Small intestine (tissue), 7 donors: Measurements from ENCODE around the gene FAM53B. TPM values are rescaled to one million over a fixed set of nuclear protein-coding genes. Genes with fewer than 3 reads are reported as not detected.

Experiments used
- DNase-seq, 2 donors: peaks; one replicate each; pipeline versions ENCODE4 v3.0.0 to v3.0.0-alpha.2; 2013
- FAIRE-seq: peaks from 2 replicates; lab custom pipeline; 2012; peaks lifted over from hg19 to GRCh38; lab: Jason Lieb, UNC
- H3K27ac ChIP-seq, 3 donors: one replicate each; pipeline ENCODE4 v1.5.1; 2013; ENCODE audit warnings: low read length in 2 of 3, mild to moderate bottlenecking in 2 of 3, control low read depth in 1 of 3, inconsistent platforms in 1 of 3, low read depth in 1 of 3, moderate library complexity in 1 of 3
- H3K27me3 ChIP-seq, 3 donors: one replicate each; pipeline ENCODE4 v1.6.1; 2013; ENCODE audit warnings: low read length in 3 of 3, inconsistent platforms in 1 of 3; ENCODE audit not compliant: control insufficient read depth in 3 of 3, insufficient read depth in 3 of 3
- H3K36me3 ChIP-seq, 3 donors: one replicate each; pipeline ENCODE4 v1.6.1; 2013; ENCODE audit warnings: low read length in 3 of 3, inconsistent platforms in 1 of 3, low read depth in 1 of 3, mild to moderate bottlenecking in 1 of 3, moderate library complexity in 1 of 3; ENCODE audit not compliant: control insufficient read depth in 3 of 3, insufficient read depth in 2 of 3
- H3K4me1 ChIP-seq, 3 donors: one replicate each; pipeline ENCODE4 v1.6.1; 2013; ENCODE audit warnings: low read length in 2 of 3, inconsistent platforms in 1 of 3, low read depth in 1 of 3, mild to moderate bottlenecking in 1 of 3, moderate library complexity in 1 of 3; ENCODE audit not compliant: control insufficient read depth in 3 of 3, insufficient read depth in 2 of 3
- H3K4me3 ChIP-seq, 3 donors: one replicate each; pipeline ENCODE4 v1.5.1; 2013; ENCODE audit warnings: low read length in 3 of 3, control low read depth in 1 of 3, inconsistent platforms in 1 of 3, low read depth in 1 of 3, mild to moderate bottlenecking in 1 of 3, moderate library complexity in 1 of 3
- H3K9me3 ChIP-seq, 2 donors: one replicate each; pipeline ENCODE4 v1.6.1; 2013; ENCODE audit warnings: low read depth in 1 of 2, low read length in 1 of 2; ENCODE audit not compliant: control insufficient read depth in 2 of 2, insufficient read depth in 1 of 2
- WGBS, 3 donors: extraction: QIAGEN DNeasy Blood & Tissue Kit; methylation state at CpG; one replicate each; pipeline ENCODE4 v1.1.7; 2013; 5-methylcytosine and 5-hydroxymethylcytosine counted together
- polyA plus RNA-seq, 4 donors: library from polyadenylated mRNA; stranded (reverse) in 3 of 4; unstranded in 1 of 4; fragments of 200-250 nt in 3 of 4; fragments of 120-200 nt in 1 of 4; gene quantifications; one replicate each; pipeline versions ENCODE4 v1.2.1 to v1.2.3, GENCODE V29; 2013
- donor health status: healthy with polysubstance abuse.
- donor health status: control.
- donor health status: control.
- donor health status: Bipolar disorder and iron deficiency.
- donor health status: healthy.

Gene FAM53B
- polyA plus RNA-seq, 4 donors = 15.1 to 30.2 (median 22.8) TPM

DNA sequence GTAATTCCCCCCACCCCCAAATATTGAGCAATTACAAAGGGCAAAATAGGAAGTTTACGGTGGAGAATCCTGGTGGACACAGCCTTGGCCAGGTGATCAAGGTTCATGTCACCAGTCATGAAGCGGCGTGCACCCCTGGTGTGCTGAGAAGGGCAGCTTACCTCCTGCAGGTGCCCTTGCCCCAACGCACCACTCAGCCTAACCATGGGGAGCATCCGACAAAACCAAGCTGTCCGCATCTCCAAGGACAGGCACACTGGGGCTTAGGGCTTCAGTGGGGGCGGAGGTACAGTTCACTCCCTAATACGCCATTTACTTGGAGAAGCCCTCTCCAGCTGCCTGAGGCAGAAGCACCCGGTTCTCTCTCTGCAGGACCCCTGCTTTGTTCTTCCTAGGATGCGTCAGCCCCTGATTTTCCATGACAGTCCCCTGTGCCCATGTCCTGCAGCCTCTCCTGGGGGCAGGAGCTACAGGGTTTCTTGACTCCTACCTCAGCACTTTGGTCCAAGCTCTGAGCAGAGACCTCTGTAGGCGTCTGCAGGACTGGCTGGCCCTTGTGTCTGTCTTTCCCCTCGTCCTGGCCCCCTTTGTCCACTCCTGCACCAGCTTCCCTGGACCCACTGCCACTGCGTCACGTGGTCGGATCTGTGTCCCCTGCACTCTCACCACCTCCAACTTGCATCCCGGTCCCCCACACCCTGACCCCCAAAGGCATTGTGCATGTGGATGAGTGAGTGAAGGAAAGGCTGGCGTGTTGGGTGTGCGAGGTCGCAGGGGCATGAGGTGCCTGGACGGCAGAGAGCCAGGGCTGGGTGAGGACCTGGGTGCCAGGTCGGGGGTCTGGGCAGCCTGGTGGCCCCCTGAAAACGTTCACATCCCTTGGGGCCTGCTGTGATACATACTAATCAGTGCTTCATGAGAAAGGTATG, 168.8 kb downstream of the FAM53B start:
- no peak for FAIRE-seq
- Histone ChIP-seq H3K9me3 (peaks cover 0 to 2% of the 10 kb centered on the region in 2 donors), H3K4me3 (no peak overlapping the region), H3K27me3 (no peaks in the 10 kb centered on the region), H3K27ac (no peak overlapping the region), H3K36me3 (peaks cover 0 to 4% (median 0%) of the 10 kb centered on the region in 3 donors), H3K4me1 (no peaks in the 10 kb centered on the region)
- DNase-seq = no peak
- WGBS, 3 donors = 88 to 89% (median 88%) methylated on average over 22 of the region's 22 CpGs

GRCh38 chr10:124574456-124575070, 169.6 kb downstream of the FAM53B start:
- DNase-seq = no peak
- no peak overlapping the region for H3K27ac ChIP-seq
- H3K4me3 ChIP-seq = no peak overlapping the region
- no peak for FAIRE-seq
- no peaks in the 10 kb centered on the region for H3K4me1 ChIP-seq
- H3K27me3 ChIP-seq = no peaks in the 10 kb centered on the region
- H3K9me3 ChIP-seq = peaks cover 0 to under 1% of the 10 kb centered on the region in 2 donors
- peaks cover 0 to 7% (median 0%) of the 10 kb centered on the region in 3 donors for H3K36me3 ChIP-seq
- WGBS, 3 donors = 90 to 98% (median 91%) methylated on average over 13 to 14 of the region's 14 CpGs

DNA sequence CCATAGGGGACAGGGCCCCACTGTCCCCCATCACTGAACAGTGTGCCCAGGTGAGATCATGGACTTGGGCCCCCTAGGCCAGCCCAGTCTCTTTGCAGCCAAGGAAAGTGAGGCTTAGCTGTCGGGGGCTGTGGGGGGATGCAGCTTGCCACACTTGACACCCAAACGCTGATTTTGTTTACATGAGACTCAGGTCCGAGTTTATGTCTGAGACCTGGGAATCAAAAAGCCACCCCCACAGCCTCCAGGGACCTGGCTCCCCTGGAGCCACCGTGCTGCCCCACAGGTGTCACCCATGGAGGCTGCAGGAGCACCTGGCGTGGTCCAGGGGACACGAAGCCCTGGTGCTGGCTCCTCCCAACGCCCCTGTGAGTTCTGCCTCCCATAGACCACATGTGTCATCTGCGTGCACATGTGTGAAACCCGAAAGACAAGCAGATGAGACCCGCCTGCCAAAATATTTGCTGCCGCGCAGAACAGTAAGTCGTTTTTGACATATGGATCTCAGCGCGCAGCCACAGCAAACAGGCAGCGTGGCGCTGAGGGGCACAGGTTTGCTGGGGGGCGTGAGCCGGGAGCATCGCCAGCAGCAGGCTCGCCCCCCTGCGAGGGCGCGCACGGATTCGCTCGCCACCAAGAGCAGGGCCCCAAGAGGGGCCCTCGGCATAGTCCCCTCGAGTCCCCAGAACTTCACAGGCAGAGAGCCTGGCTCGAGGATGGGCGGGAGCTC, 170.3 kb downstream of the FAM53B start:
- Histone ChIP-seq H3K27me3 (no peaks in the 10 kb centered on the region), H3K36me3 (peaks cover 0 to 10% (median 0%) of the 10 kb centered on the region in 3 donors), H3K4me3 (no peak overlapping the region), H3K27ac (no peak overlapping the region), H3K4me1 (no peaks in the 10 kb centered on the region), H3K9me3 (no peaks in the 10 kb centered on the region)
- WGBS, 3 donors = 87 to 90% (median 88%) methylated on average over 25 to 31 of the region's 31 CpGs
- FAIRE-seq (no peak), DNase-seq (no peak)

DNA sequence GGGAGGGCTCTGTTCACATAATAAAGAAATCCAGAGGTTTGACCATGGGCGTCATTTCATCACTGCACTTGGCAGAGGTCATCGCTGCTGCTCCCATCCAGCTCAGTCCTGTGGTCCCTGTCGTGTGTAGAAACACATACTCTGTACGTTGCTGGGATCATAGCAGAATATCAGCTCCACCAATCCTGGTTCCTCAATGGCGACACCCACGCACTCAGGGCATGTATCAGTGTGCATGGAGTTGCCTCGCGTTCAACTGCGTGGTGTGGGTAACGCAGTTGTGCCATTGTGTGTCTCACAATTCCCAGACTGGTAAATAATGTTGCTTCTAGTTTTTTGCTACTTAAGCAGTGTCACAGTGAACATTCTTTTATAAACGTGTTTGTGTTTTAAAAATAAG, 171.4 kb downstream of the FAM53B start:
- H3K9me3 ChIP-seq = no peaks in the 10 kb centered on the region
- peaks cover 0 to 12% (median 0%) of the 10 kb centered on the region in 3 donors for H3K36me3 ChIP-seq
- no peaks in the 10 kb centered on the region for H3K27me3 ChIP-seq
- WGBS, 3 donors = 86 to 93% (median 91%) methylated on average over 11 of the region's 11 CpGs
- H3K4me1 ChIP-seq = no peaks in the 10 kb centered on the region
- no peak overlapping the region for H3K27ac ChIP-seq
- no peak for FAIRE-seq
- no peak for DNase-seq
- no peak overlapping the region for H3K4me3 ChIP-seq

DNA sequence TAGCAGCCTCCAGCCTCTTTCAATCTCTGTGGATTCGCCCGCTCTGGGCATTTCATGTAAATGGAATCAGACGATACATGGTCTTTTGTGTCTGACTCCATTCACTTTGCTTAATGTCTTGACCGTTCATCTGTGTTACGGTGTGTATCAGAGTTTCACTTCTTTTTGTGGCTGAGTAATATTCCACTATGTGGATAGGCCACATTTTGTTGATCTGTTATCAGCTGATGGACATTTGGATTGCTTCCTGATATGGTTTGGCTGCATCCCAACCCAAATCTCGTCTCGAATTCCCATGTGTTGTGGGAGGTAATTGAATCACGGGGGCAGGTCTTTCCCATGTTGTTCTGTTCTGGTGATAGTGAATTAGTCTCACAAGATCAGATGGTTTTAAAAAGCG, 173.5 kb downstream of the FAM53B start:
- 84 to 89% (median 88%) methylated on average over 9 of the region's 9 CpGs for WGBS, 3 donors

GRCh38 chr10:124569623-124570470, 174.3 kb downstream of the FAM53B start:
- H3K4me3 ChIP-seq = no peak overlapping the region
- no peak overlapping the region for H3K27ac ChIP-seq
- WGBS, 3 donors = 77 to 88% (median 81%) methylated on average over 11 of the region's 11 CpGs
- H3K4me1 ChIP-seq = no peaks in the 10 kb centered on the region
- no peak for DNase-seq
- peaks cover 0 to 12% (median 0%) of the 10 kb centered on the region in 3 donors for H3K36me3 ChIP-seq
- FAIRE-seq = no peak
- no peaks in the 10 kb centered on the region for H3K27me3 ChIP-seq
- H3K9me3 ChIP-seq = no peaks in the 10 kb centered on the region

More for the DNA sequence above, 173.5 kb downstream of the FAM53B start:
- no peak for FAIRE-seq
- Histone ChIP-seq H3K4me1 (no peaks in the 10 kb centered on the region), H3K9me3 (no peaks in the 10 kb centered on the region), H3K27me3 (no peaks in the 10 kb centered on the region), H3K4me3 (no peak overlapping the region), H3K27ac (no peak overlapping the region), H3K36me3 (peaks cover 0 to 12% (median 0%) of the 10 kb centered on the region in 3 donors)
- no peak for DNase-seq
